Keratinocyte (primary cell): ENCODE data around the gene USP37. TPM values are rescaled to one million over a fixed set of nuclear protein-coding genes. Genes with fewer than 3 reads are reported as not detected.

Source experiments
- DNase-seq: peaks from one replicate; pipeline ENCODE4 v3.0.0-alpha.2; 2011; ENCODE audit warnings: low read depth, missing footprints, low spot score
- FAIRE-seq: peaks from 2 replicates; lab custom pipeline; 2011; peaks lifted over from hg19 to GRCh38; lab: Jason Lieb, UNC
- H2AFZ ChIP-seq: 2 replicates; pipeline ENCODE4 v1.6.0; 2012; ENCODE audit warnings: low read length, control low read depth, inconsistent platforms; ENCODE audit not compliant: control insufficient read depth
- H3K27ac ChIP-seq: 2 replicates; pipeline ENCODE4 v1.5.1; 2011; ENCODE audit warnings: low read length; ENCODE audit not compliant: control insufficient read depth, insufficient read depth
- H3K27me3 ChIP-seq: 3 replicates; pipeline ENCODE4 v1.6.0; 2011; ENCODE audit warnings: low read length; ENCODE audit not compliant: control insufficient read depth, insufficient read depth; ENCODE audit errors: extremely low read depth
- H3K36me3 ChIP-seq, 2 experiments: 2 replicates in 1 of 2; 3 replicates in 1 of 2; pipeline ENCODE4 v1.5.1; 2011; ENCODE audit warnings: low read length in 2 of 2, mild to moderate bottlenecking in 1 of 2; ENCODE audit not compliant: control insufficient read depth in 2 of 2, insufficient read depth in 2 of 2; ENCODE audit errors: extremely low read depth in 1 of 2
- H3K4me1 ChIP-seq: 3 replicates; pipeline ENCODE4 v1.5.1; 2011; ENCODE audit warnings: low read length; ENCODE audit not compliant: control insufficient read depth, insufficient read depth; ENCODE audit errors: extremely low read depth
- H3K4me2 ChIP-seq: 3 replicates; pipeline ENCODE4 v1.6.0; 2011; ENCODE audit warnings: low read depth, low read length; ENCODE audit not compliant: control insufficient read depth, insufficient read depth; ENCODE audit errors: extremely low read depth
- H3K4me3 ChIP-seq, 3 experiments: fragments of 200-600 bp in 1 of 3; sonication (generic) in 1 of 3; 2 replicates in 2 of 3; 3 replicates in 1 of 3; pipeline ENCODE4 v1.5.1; 2011 to 2016; ENCODE audit warnings: low read length in 3 of 3, mild to moderate bottlenecking in 3 of 3, control low read depth in 2 of 3, inconsistent platforms in 1 of 3, low read depth in 1 of 3, mixed read lengths in 1 of 3, mixed run types in 1 of 3, moderate library complexity in 1 of 3; ENCODE audit not compliant: control insufficient read depth in 2 of 3, insufficient read depth in 2 of 3; ENCODE audit errors: extremely low read depth in 1 of 3
- H3K79me2 ChIP-seq: 2 replicates; pipeline ENCODE4 v1.6.0; 2012; ENCODE audit warnings: low read length; ENCODE audit not compliant: control insufficient read depth, insufficient read depth
- H3K9ac ChIP-seq: 3 replicates; pipeline ENCODE4 v1.6.0; 2011; ENCODE audit warnings: low read length; ENCODE audit not compliant: control insufficient read depth, insufficient read depth; ENCODE audit errors: extremely low read depth
- H3K9me1 ChIP-seq: 3 replicates; pipeline ENCODE4 v1.6.0; 2011; ENCODE audit warnings: low read length; ENCODE audit not compliant: control insufficient read depth, insufficient read depth; ENCODE audit errors: extremely low read depth
- H3K9me3 ChIP-seq: 2 replicates; pipeline ENCODE4 v1.5.1; 2012; ENCODE audit warnings: low read depth, low read length; ENCODE audit not compliant: control insufficient read depth
- H4K20me1 ChIP-seq: 3 replicates; pipeline ENCODE4 v1.6.0; 2011; ENCODE audit warnings: low read length; ENCODE audit not compliant: control insufficient read depth, insufficient read depth; ENCODE audit errors: extremely low read depth
- CTCF ChIP-seq, 3 experiments: IDR thresholded peaks in 1 of 3; conservative IDR thresholded peaks in 1 of 3; optimal IDR thresholded peaks in 1 of 3; 2 replicates in 2 of 3; 3 replicates in 1 of 3; pipeline versions ENCODE3 to v1.5.1; 2011; ENCODE audit warnings: low read length in 3 of 3, mild to moderate bottlenecking in 3 of 3, moderate library complexity in 2 of 3, control low read depth in 1 of 3, inconsistent platforms in 1 of 3; ENCODE audit not compliant: insufficient read depth in 2 of 3; ENCODE audit errors: extremely low read depth in 1 of 3
- EZH2 ChIP-seq: IDR thresholded peaks from one replicate; pipeline ENCODE4 v1.6.1; 2012; ENCODE audit warnings: inconsistent platforms, mild to moderate bottlenecking, low read length, moderate library complexity
- dilution Hi-C: fragments of 300-500 bp; cut with MboI; formaldehyde crosslinking; loops from one replicate; pipeline ENCODE4 v1.7.0; 2020; ENCODE audit warnings: low sequenced_read_pairs; ENCODE audit not compliant: extremely low pct_ligation_motif_present
- polyA plus RNA-seq, 5 experiments: library from polyadenylated mRNA; depleted of rRNA in 3 of 5; stranded (reverse) in 3 of 5; stranded (forward) in 1 of 5; unstranded in 1 of 5; fragments of >200 nt; gene quantifications; 1 replicate in 1 of 5; 2 replicates in 3 of 5; 3 replicates in 1 of 5; pipeline versions ENCODE4 v1.2.1 to v1.2.3, GENCODE V29; 2011 to 2012; ENCODE audit warnings: missing spikeins in 2 of 5, low read depth in 1 of 5, low replicate concordance in 1 of 5

The USP37 gene
- polyA plus RNA-seq, 1 donor (not counting 4 experiments of a cell fraction or from before 2014, with no cell fraction given): 4.2 TPM

- Histone ChIP-seq H4K20me1 (no peaks in the 10 kb centered on the region), H3K9ac (no peak overlapping the region), H3K79me2 (no peaks in the 10 kb centered on the region), H3K9me1 (no peaks in the 10 kb centered on the region), H3K36me3 (no peaks in the 10 kb centered on the region), H3K4me3 (no peak overlapping the region), H2AFZ (no peak overlapping the region), H3K4me2 (no peak overlapping the region), H3K9me3 (no peaks in the 10 kb centered on the region), H3K27me3 (no peaks in the 10 kb centered on the region), H3K27ac (no peak overlapping the region), H3K4me1 (no peaks in the 10 kb centered on the region)
- dilution Hi-C loops: no loop called here
- FAIRE-seq (no peak), DNase-seq (no peak)
- TF ChIP-seq EZH2: no peak
- TF ChIP-seq CTCF (optimal IDR thresholded peaks at IDR 0.05 in 1 of 3, IDR thresholded peaks at IDR 0.05 in 1 of 3, conservative IDR thresholded peaks at IDR 0.05 in 1 of 3; ENCODE audit: extremely low read depth in 1 of 3, insufficient read depth in 2 of 3, low read length in 3 of 3): no peak
Measured at GRCh38 chr2:218501665-218502064, 66.5 kb downstream of the USP37 start.

DNA sequence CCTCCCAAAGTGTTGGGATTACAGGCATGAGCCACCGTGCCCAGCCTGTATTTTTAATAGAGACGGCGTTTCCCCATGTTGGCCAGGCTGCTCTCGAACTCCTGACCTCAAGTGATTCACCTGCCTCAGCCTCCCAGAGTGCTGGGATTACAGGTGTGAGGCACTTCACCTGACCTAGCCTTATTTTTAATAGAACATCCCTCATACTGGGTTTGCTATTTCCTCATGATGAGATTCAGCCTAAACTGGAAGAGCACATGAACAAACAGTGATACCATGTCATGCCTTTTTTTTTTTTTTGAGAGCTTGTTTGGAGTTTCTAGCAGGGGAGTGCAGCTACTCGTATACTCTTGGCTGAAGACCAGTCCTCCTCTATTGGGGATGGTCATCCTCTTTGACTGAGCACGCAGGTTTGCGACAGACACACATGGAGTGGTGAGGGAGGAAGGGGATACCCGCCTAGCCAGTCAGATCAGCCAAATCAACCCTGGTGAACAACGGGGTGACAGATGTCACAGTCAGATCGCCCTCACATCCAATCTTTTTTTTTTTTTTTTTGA lies 67.6 kb downstream of the USP37 start:
- Histone ChIP-seq H4K20me1 (no peaks in the 10 kb centered on the region), H3K79me2 (no peaks in the 10 kb centered on the region), H3K4me1 (no peaks in the 10 kb centered on the region), H3K9me3 (no peaks in the 10 kb centered on the region), H3K36me3 (no peaks in the 10 kb centered on the region), H3K4me3 (no peak overlapping the region), H2AFZ (no peak overlapping the region), H3K27me3 (no peaks in the 10 kb centered on the region), H3K9me1 (no peaks in the 10 kb centered on the region), H3K4me2 (no peak overlapping the region), H3K27ac (no peak overlapping the region), H3K9ac (no peak overlapping the region)
- dilution Hi-C loops: no loop called here
- no peak for FAIRE-seq
- no peak for DNase-seq
- no peak for TF ChIP-seq EZH2
- TF ChIP-seq CTCF (optimal IDR thresholded peaks at IDR 0.05 in 1 of 3, IDR thresholded peaks at IDR 0.05 in 1 of 3, conservative IDR thresholded peaks at IDR 0.05 in 1 of 3; ENCODE audit: extremely low read depth in 1 of 3, insufficient read depth in 2 of 3, low read length in 3 of 3): no peak
